HEK293 (cell line): ENCODE data around the gene UBE2D2.

ENCODE experiments used
- CTCF ChIA-PET: fragments of 350-600 bp; formaldehyde crosslinking; extraction: SDS; loops from one replicate; lab custom pipeline; 2021; ENCODE audit warnings: antibody characterized with exemption; lab: Yijun Ruan, JAX
- POLR2A ChIA-PET: fragments of 300-600 bp; formaldehyde crosslinking; extraction: SDS; loops from one replicate; lab custom pipeline; 2020; ENCODE audit warnings: antibody characterized with exemption, inconsistent platforms; lab: Yijun Ruan, JAX
- H3K27ac ChIP-seq: fragments of 200-500 bp; sonication (Bioruptor generic); 2 replicates; pipeline ENCODE4 v1.5.1; 2014; ENCODE audit warnings: low read depth, low read length, control low read depth, inconsistent platforms; ENCODE audit errors: extremely low read depth
- H3K36me3 ChIP-seq, 2 experiments: fragments of 200-500 bp in 1 of 2; sonication (Bioruptor generic) in 1 of 2; 1 replicate in 1 of 2; 2 replicates in 1 of 2; pipeline ENCODE4 v1.5.1; 2014 to 2017; ENCODE audit warnings: inconsistent platforms in 2 of 2, low read length in 2 of 2; ENCODE audit not compliant: control insufficient read depth in 2 of 2, insufficient read depth in 1 of 2
- H3K4me1 ChIP-seq: fragments of 200-500 bp; sonication (Bioruptor generic); 2 replicates; pipeline ENCODE4 v1.5.1; 2014; ENCODE audit warnings: mild to moderate bottlenecking, low read length, inconsistent platforms; ENCODE audit not compliant: control insufficient read depth, insufficient read depth
- H3K4me3 ChIP-seq: 2 replicates; pipeline ENCODE4 v1.5.1; 2011; ENCODE audit warnings: low read depth, mild to moderate bottlenecking, control low read depth, low read length, moderate library complexity
- H3K9me3 ChIP-seq: fragments of 200-500 bp; sonication (Bioruptor generic); 2 replicates; pipeline ENCODE4 v1.5.1; 2014; ENCODE audit warnings: low read depth, low read length, inconsistent platforms; ENCODE audit not compliant: control insufficient read depth, insufficient read depth
- EGR2 ChIP-seq: fragments of 450-650 bp; formaldehyde crosslinking; IDR thresholded peaks from 2 replicates; pipeline ENCODE4 v1.5.1; 2016; ENCODE audit warnings: low read depth, missing biosample characterization, missing genetic modification characterization
- ELK4 ChIP-seq: IDR thresholded peaks from 2 replicates; pipeline ENCODE4 v1.6.1; 2011; ENCODE audit warnings: mild to moderate bottlenecking, low read depth, low read length, borderline replicate concordance
- GLIS2 ChIP-seq: fragments of 450-650 bp; formaldehyde crosslinking; IDR thresholded peaks from 2 replicates; pipeline ENCODE4 v1.5.1; 2016; ENCODE audit warnings: missing biosample characterization, missing genetic modification characterization
- IKZF3 ChIP-seq: fragments of 450-650 bp; IDR thresholded peaks from 2 replicates; pipeline ENCODE4 v1.5.0; 2018; ENCODE audit warnings: missing biosample characterization, mild to moderate bottlenecking, missing genetic modification characterization, moderate library complexity
- KLF1 ChIP-seq: fragments of 450-650 bp; formaldehyde crosslinking; IDR thresholded peaks from 2 replicates; pipeline ENCODE4 v1.5.1; 2016; ENCODE audit warnings: missing biosample characterization, missing genetic modification characterization
- RBAK ChIP-seq: fragments of 450-650 bp; formaldehyde crosslinking; IDR thresholded peaks from 2 replicates; pipeline ENCODE4 v1.5.1; 2016; ENCODE audit warnings: missing biosample characterization, missing genetic modification characterization
- YY1 ChIP-seq: fragments of 450-650 bp; formaldehyde crosslinking; IDR thresholded peaks from 2 replicates; pipeline ENCODE4 v1.5.1; 2018; ENCODE audit warnings: missing biosample characterization, missing genetic modification characterization
- ZBTB26 ChIP-seq: fragments of 450-650 bp; formaldehyde crosslinking; optimal IDR thresholded peaks from 2 replicates; pipeline ENCODE3; 2016; ENCODE audit warnings: missing biosample characterization, mild to moderate bottlenecking, missing genetic modification characterization
- ZIC2 ChIP-seq: fragments of 450-650 bp; formaldehyde crosslinking; IDR thresholded peaks from 2 replicates; pipeline ENCODE4 v1.5.1; 2016; ENCODE audit warnings: missing biosample characterization, missing genetic modification characterization
- ZNF132 ChIP-seq: fragments of 450-650 bp; formaldehyde crosslinking; IDR thresholded peaks from 2 replicates; pipeline ENCODE4 v1.5.1; 2017; ENCODE audit warnings: missing biosample characterization, missing genetic modification characterization, borderline replicate concordance
- ZNF433 ChIP-seq: fragments of 450-650 bp; formaldehyde crosslinking; IDR thresholded peaks from 2 replicates; pipeline ENCODE4 v1.5.1; 2016; ENCODE audit warnings: missing biosample characterization, missing genetic modification characterization, low read depth
- ZNF449 ChIP-seq: fragments of 450-650 bp; formaldehyde crosslinking; IDR thresholded peaks from 2 replicates; pipeline ENCODE4 v1.5.1; 2017; ENCODE audit warnings: missing biosample characterization, mild to moderate bottlenecking, missing genetic modification characterization, moderate library complexity
- ZNF560 ChIP-seq: fragments of 450-650 bp; formaldehyde crosslinking; IDR thresholded peaks from 2 replicates; pipeline ENCODE4 v1.5.1; 2017; ENCODE audit warnings: missing biosample characterization, missing genetic modification characterization, borderline replicate concordance
- ZNF664 ChIP-seq: fragments of 450-650 bp; formaldehyde crosslinking; IDR thresholded peaks from 2 replicates; pipeline ENCODE4 v1.5.1; 2016; ENCODE audit warnings: missing biosample characterization, missing genetic modification characterization
- ZNF701 ChIP-seq: fragments of 450-650 bp; formaldehyde crosslinking; IDR thresholded peaks from 2 replicates; pipeline ENCODE4 v1.5.1; 2016; ENCODE audit warnings: missing biosample characterization, missing genetic modification characterization
- ZNF791 ChIP-seq: fragments of 450-650 bp; formaldehyde crosslinking; IDR thresholded peaks from 2 replicates; pipeline ENCODE4 v1.5.1; 2016; ENCODE audit warnings: missing biosample characterization, missing genetic modification characterization
- ZSCAN23 ChIP-seq: fragments of 450-650 bp; formaldehyde crosslinking; IDR thresholded peaks from 2 replicates; pipeline ENCODE4 v1.5.1; 2016; ENCODE audit warnings: missing biosample characterization, missing genetic modification characterization

Gene UBE2D2

GRCh38 chr5:139662617-139663016, 101.5 kb downstream of the UBE2D2 start:
- CTCF ChIA-PET = interaction anchor here (0.6 to 3.1 kb wide), 2 partner anchors 26 to 30 kb away, joined by 4 to 8 read pairs; no protein-coding TSS in a partner anchor
- Histone ChIP-seq H3K27ac (no peak overlapping the region), H3K4me3 (no peak overlapping the region), H3K36me3 (no peaks in the 10 kb centered on the region), H3K9me3 (no peaks in the 10 kb centered on the region), H3K4me1 (no peaks in the 10 kb centered on the region)
- POLR2A ChIA-PET = interaction anchor here (0.6 kb wide), 1 partner anchor 42 kb away, joined by 3 read pairs; no protein-coding TSS in a partner anchor
- TF ChIP-seq ZNF560 (tag by site-specific recombination) (no peak), RBAK (tag by site-specific recombination) (no peak), YY1 (tag by site-specific recombination) (no peak), ZNF701 (no peak), ZNF449 (tag by site-specific recombination) (no peak)

GRCh38 chr5:139663207-139664085, 102.3 kb downstream of the UBE2D2 start:
- POLR2A ChIA-PET = interaction anchor here (0.6 to 1.1 kb wide), 2 partner anchors 12 to 524 kb away, joined by 3 read pairs; no protein-coding TSS in a partner anchor
- no peak overlapping the region for H3K27ac ChIP-seq
- H3K36me3 ChIP-seq = no peaks in the 10 kb centered on the region
- no peak overlapping the region for H3K4me3 ChIP-seq
- CTCF ChIA-PET = interaction anchor here (0.5 to 3.1 kb wide), 2 partner anchors 27 to 225 kb away, joined by 4 to 8 read pairs; no protein-coding TSS in a partner anchor
- no peaks in the 10 kb centered on the region for H3K9me3 ChIP-seq
- TF ChIP-seq IKZF3 (tag by site-specific recombination) (no peak), ZNF433 (tag by site-specific recombination) (no peak), ZNF132 (tag by site-specific recombination) (no peak), ELK4 (no peak), ZNF664 (tag by site-specific recombination) (peak; percentile 55; the same call in 1 of the 2 replicates), KLF1 (no peak), EGR2 (tag by site-specific recombination) (peak; percentile 23; the same call in 1 of the 2 replicates), ZSCAN23 (no peak), ZBTB26 (tag by site-specific recombination) (no peak), GLIS2 (no peak)
- H3K4me1 ChIP-seq = peaks cover under 1% of the 10 kb centered on the region; the same call in 1 of the 2 replicates

GRCh38 chr5:139664086-139664693, 103.1 kb downstream of the UBE2D2 start:
- TF ChIP-seq GLIS2 (peak; percentile 23; the same call in 1 of the 2 replicates), ZNF791 (tag by site-specific recombination) (no peak), ZIC2 (tag by site-specific recombination) (peak; percentile 54)
- Histone ChIP-seq H3K36me3 (no peaks in the 10 kb centered on the region), H3K4me1 (peaks cover 4% of the 10 kb centered on the region; the same call in 1 of the 2 replicates), H3K27ac (no peak overlapping the region), H3K4me3 (no peak overlapping the region), H3K9me3 (no peaks in the 10 kb centered on the region)
- CTCF ChIA-PET = interaction anchor here (0.7 to 1.1 kb wide), 2 partner anchors 36 to 102 kb away, joined by 3 read pairs; no protein-coding TSS in a partner anchor
- POLR2A ChIA-PET = interaction anchor here (0.6 to 1.1 kb wide), 2 partner anchors 12 to 524 kb away, joined by 3 read pairs; no protein-coding TSS in a partner anchor
